BE2C (cell line): ENCODE results near the gene SIL1.

Experiments
- DNase-seq: peaks from one replicate; pipeline ENCODE4 v3.0.0-alpha.2; 2020
- H3K27me3 ChIP-seq: fragments of 250-450 bp; sonication (Bioruptor Pico); 2 replicates; pipeline ENCODE4 v1.5.1; 2020; ENCODE audit warnings: mild to moderate bottlenecking
- H3K36me3 ChIP-seq: fragments of 250-450 bp; sonication (Bioruptor Pico); 2 replicates; pipeline ENCODE4 v1.5.1; 2020; ENCODE audit warnings: mild to moderate bottlenecking
- H3K4me1 ChIP-seq: fragments of 250-450 bp; sonication (Bioruptor Pico); 2 replicates; pipeline ENCODE4 v1.5.1; 2020
- H3K4me3 ChIP-seq: 2 replicates; pipeline ENCODE4 v1.5.1; 2011; ENCODE audit warnings: low read depth, low read length
- H3K9me3 ChIP-seq: fragments of 250-450 bp; sonication (Bioruptor Pico); 2 replicates; pipeline ENCODE4 v1.5.1; 2020
- TF ChIP-seq, protein P1 (sequence below): IDR thresholded peaks from 2 replicates; pipeline ENCODE4 v1.5.1; 2012; ENCODE audit warnings: mild to moderate bottlenecking, low read depth, low read length

Gene SIL1

DNA sequence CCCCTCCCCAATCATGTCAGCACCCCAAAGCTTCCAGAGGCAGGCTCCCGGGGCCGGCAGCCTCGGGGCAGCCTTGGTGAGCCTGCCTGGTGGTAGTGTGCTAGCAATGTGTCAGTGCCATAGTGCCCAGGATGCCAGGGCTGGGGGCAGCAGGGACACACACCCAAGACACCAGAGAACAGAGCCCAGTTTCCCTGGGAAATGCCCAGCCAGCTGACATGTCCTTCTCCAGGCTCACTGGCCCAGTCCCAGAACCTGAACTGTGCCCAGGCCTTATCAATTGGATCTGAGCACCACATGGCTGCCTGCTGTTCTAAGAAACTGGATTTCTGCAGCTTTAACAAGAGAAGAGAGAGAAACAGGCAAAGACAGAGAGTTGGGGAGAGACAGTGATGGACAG lies 248.2 kb downstream of the SIL1 start:
- Histone ChIP-seq H3K4me1 (peaks cover 85% of the 10 kb centered on the region), H3K4me3 (no peak overlapping the region), H3K27me3 (no peaks in the 10 kb centered on the region), H3K9me3 (no peaks in the 10 kb centered on the region), H3K36me3 (no peaks in the 10 kb centered on the region; the same call in 1 of the 2 replicates)
- peak; percentile 71 for DNase-seq
- TF ChIP-seq, protein P1, sequence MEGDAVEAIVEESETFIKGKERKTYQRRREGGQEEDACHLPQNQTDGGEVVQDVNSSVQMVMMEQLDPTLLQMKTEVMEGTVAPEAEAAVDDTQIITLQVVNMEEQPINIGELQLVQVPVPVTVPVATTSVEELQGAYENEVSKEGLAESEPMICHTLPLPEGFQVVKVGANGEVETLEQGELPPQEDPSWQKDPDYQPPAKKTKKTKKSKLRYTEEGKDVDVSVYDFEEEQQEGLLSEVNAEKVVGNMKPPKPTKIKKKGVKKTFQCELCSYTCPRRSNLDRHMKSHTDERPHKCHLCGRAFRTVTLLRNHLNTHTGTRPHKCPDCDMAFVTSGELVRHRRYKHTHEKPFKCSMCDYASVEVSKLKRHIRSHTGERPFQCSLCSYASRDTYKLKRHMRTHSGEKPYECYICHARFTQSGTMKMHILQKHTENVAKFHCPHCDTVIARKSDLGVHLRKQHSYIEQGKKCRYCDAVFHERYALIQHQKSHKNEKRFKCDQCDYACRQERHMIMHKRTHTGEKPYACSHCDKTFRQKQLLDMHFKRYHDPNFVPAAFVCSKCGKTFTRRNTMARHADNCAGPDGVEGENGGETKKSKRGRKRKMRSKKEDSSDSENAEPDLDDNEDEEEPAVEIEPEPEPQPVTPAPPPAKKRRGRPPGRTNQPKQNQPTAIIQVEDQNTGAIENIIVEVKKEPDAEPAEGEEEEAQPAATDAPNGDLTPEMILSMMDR = no peak

DNA sequence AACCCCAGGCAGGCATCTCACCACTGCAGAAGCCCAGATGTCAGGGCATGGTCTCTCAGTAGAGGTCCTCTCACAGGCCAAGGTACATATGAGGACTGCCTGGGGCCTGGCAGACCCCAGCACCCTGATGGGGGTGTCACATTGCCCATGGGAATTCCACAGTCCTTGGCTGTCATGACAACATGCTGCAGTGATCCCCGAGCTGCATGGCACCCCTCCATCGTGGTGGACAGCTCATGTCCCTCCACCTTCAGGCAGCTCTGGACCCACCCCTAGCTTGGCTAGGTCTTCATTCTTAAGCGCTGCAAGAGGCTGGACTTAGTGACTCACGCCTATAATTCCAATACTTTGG lies 249.0 kb downstream of the SIL1 start:
- no peaks in the 10 kb centered on the region for H3K27me3 ChIP-seq
- TF ChIP-seq, protein P1 = no peak
- H3K36me3 ChIP-seq = no peaks in the 10 kb centered on the region; the same call in 1 of the 2 replicates
- H3K4me1 ChIP-seq = peaks cover 83% of the 10 kb centered on the region
- no peaks in the 10 kb centered on the region for H3K9me3 ChIP-seq
- no peak for DNase-seq
- H3K4me3 ChIP-seq = no peak overlapping the region

DNA sequence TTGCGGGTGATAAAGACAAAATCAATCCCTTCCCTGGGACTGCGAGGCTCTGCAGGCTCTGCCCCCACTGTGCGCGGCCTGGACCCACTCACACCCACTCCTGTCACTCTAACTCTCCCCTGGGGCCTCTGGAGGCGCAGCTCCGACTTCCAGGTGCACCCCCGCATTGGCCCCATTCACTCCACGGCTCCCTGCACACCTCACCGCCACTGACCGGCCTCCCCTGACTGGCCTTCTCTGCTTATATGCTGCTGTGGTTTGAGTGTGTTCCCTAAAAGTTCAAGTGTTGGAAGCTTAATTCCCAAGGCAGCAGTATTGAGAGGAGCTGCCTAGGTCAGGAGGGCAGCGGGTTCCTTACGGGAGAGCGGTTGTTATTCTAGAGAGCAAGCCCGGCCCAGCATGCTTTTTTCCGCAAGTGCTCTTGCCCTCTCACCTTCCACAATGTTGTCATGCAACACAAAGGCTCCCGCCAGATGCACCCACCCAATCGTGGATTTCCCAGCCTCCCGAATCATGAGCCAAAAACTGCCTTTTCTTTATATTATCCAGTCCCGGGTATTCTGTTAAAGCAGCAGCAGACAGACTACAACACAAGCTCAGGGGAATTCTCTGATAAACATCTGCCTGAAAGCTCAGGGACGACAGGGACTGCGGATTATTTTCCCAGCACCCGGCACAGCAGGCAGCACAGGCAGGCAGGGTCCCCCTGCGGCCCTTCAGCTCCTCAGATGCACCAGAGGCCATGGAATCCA lies 249.5 kb downstream of the SIL1 start:
- H3K4me1 ChIP-seq = peaks cover 77% of the 10 kb centered on the region
- peak; percentile 90 for DNase-seq
- no peak overlapping the region for H3K4me3 ChIP-seq

DNA sequence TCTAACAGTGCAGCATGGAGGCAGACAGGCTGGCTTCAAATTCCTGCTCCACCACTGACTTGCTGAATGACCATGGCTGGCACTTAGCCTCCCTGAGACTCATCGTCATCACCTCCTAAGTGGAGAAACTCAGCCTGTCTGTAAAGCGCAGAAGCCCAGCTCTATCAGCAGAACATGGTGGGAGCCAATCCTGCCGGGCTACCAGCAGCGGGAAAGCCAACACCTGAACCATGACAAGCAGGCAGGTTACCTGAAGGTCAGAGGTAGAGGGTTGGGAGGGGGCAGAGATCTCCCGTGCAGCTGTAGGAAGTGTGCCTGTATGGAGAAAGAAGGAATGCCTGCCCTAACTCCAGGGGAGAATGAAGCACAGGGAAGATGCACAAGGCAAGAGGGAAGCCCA lies 250.4 kb downstream of the SIL1 start:
- TF ChIP-seq, protein P1 = no peak
- H3K36me3 ChIP-seq = no peaks in the 10 kb centered on the region; the same call in 1 of the 2 replicates
- DNase-seq = no peak

More for the DNA sequence above, 249.5 kb downstream of the SIL1 start:
- H3K9me3 ChIP-seq = no peaks in the 10 kb centered on the region
- H3K36me3 ChIP-seq = no peaks in the 10 kb centered on the region; the same call in 1 of the 2 replicates
- TF ChIP-seq, protein P1 = peak; percentile 5; the same call in 1 of the 2 replicates
- H3K27me3 ChIP-seq = no peaks in the 10 kb centered on the region

GRCh38 chr5:138946831-138947560 lies 251.2 kb downstream of the SIL1 start:
- H3K9me3 ChIP-seq = no peaks in the 10 kb centered on the region
- H3K36me3 ChIP-seq = no peaks in the 10 kb centered on the region; the same call in 1 of the 2 replicates
- peaks cover 64% of the 10 kb centered on the region for H3K4me1 ChIP-seq
- no peaks in the 10 kb centered on the region for H3K27me3 ChIP-seq
- no peak overlapping the region for H3K4me3 ChIP-seq
- TF ChIP-seq, protein P1 = no peak
- no peak for DNase-seq

More for the DNA sequence above, 250.4 kb downstream of the SIL1 start:
- Histone ChIP-seq H3K4me3 (no peak overlapping the region), H3K4me1 (peaks cover 72% of the 10 kb centered on the region), H3K27me3 (no peaks in the 10 kb centered on the region), H3K9me3 (no peaks in the 10 kb centered on the region)

GRCh38 chr5:138946241-138946623 lies 251.9 kb downstream of the SIL1 start:
- H3K4me1 ChIP-seq = peaks cover 57% of the 10 kb centered on the region
- H3K27me3 ChIP-seq = no peaks in the 10 kb centered on the region
- no peak overlapping the region for H3K4me3 ChIP-seq
- peak; percentile 92 for DNase-seq
- no peaks in the 10 kb centered on the region; the same call in 1 of the 2 replicates for H3K36me3 ChIP-seq
- TF ChIP-seq, protein P1 = no peak
- H3K9me3 ChIP-seq = no peaks in the 10 kb centered on the region
